PC-9 (cell line): ENCODE measurements around the gene PTPN6. TPM values are rescaled to one million over a fixed set of nuclear protein-coding genes. Genes with fewer than 3 reads are reported as not detected.

ENCODE experiments used
- BruUV-seq: library from RNA; stranded (reverse); fragments of 400-500 nt; replicated peaks from 2 replicates; lab custom pipeline; 2021; lab: Mats Ljungman, UMichigan
- CTCF ChIA-PET: fragments of 300-600 bp; sonication (Branson Sonifier 250); formaldehyde crosslinking; loops from one replicate; lab custom pipeline; 2022; ENCODE audit warnings: antibody characterized with exemption; lab: Charles Lee
- POLR2A ChIA-PET: fragments of 300-600 bp; sonication (Branson Sonifier 250); formaldehyde crosslinking; loops from one replicate; lab custom pipeline; 2022; ENCODE audit warnings: antibody characterized with exemption; ENCODE audit not compliant: unreplicated experiment; lab: Charles Lee
- DNase-seq, 2 experiments: peaks; one replicate each; pipeline versions ENCODE4 v3.0.0 to v3.0.0-alpha.2; 2015 to 2022; ENCODE audit warnings: mixed read lengths in 1 of 2
- H2AFZ ChIP-seq: fragments of 200-600 bp; sonication (generic); 2 replicates; pipeline ENCODE4 v1.8.1; 2017; ENCODE audit warnings: antibody characterized with exemption
- H3F3A ChIP-seq: fragments of 200-600 bp; sonication (generic); 2 replicates; pipeline ENCODE4 v1.8.1; 2017; ENCODE audit warnings: antibody characterized with exemption, mild to moderate bottlenecking, low read depth; ENCODE audit not compliant: insufficient read depth
- H3K27ac ChIP-seq: fragments of 200-600 bp; sonication (generic); 2 replicates; pipeline ENCODE4 v1.6.1; 2016; ENCODE audit warnings: mixed run types
- H3K27me3 ChIP-seq: fragments of 200-600 bp; sonication (generic); 2 replicates; pipeline ENCODE4 v1.6.1; 2016; ENCODE audit warnings: low read depth, mixed run types; ENCODE audit not compliant: insufficient read depth
- H3K36me3 ChIP-seq: fragments of 200-600 bp; sonication (generic); 2 replicates; pipeline ENCODE4 v1.6.1; 2016; ENCODE audit warnings: low read depth, mixed run types
- H3K4me1 ChIP-seq: fragments of 200-600 bp; sonication (generic); replicated peaks from 2 replicates; pipeline ENCODE4 v1.6.1; 2016; ENCODE audit warnings: mixed run types; ENCODE audit not compliant: insufficient read depth
- H3K4me2 ChIP-seq: fragments of 200-600 bp; sonication (generic); 2 replicates; pipeline ENCODE4 v1.6.1; 2017; ENCODE audit warnings: mixed run types
- H3K4me3 ChIP-seq: fragments of 200-600 bp; sonication (generic); 2 replicates; pipeline ENCODE4 v1.6.1; 2016; ENCODE audit warnings: mixed run types
- H3K79me2 ChIP-seq: fragments of 200-600 bp; sonication (generic); 2 replicates; pipeline ENCODE4 v1.6.1; 2017; ENCODE audit warnings: low read depth, mixed run types
- H3K9me2 ChIP-seq: fragments of 200-600 bp; sonication (generic); 2 replicates; pipeline ENCODE4 v1.8.1; 2017; ENCODE audit warnings: mild to moderate bottlenecking; ENCODE audit not compliant: insufficient read depth
- H3K9me3 ChIP-seq: fragments of 200-600 bp; sonication (generic); 2 replicates; pipeline ENCODE4 v1.8.1; 2016; ENCODE audit warnings: low read depth; ENCODE audit not compliant: insufficient read depth
- H4K20me1 ChIP-seq: fragments of 200-600 bp; sonication (generic); 2 replicates; pipeline ENCODE4 v1.8.1; 2017; ENCODE audit not compliant: insufficient read depth
- EZH2 ChIP-seq: fragments of 200-600 bp; sonication (generic); IDR thresholded peaks from 2 replicates; pipeline ENCODE4 v1.8.0; 2017; ENCODE audit warnings: antibody characterized with exemption, low read depth
- intact Hi-C: fragments of 100-400 bp; cut with micrococcal nuclease; formaldehyde crosslinking; loops from one replicate; pipeline ENCODE4 v1.10.0; 2022; ENCODE audit not compliant: unreplicated experiment
- total RNA-seq: library from RNA; stranded (reverse); gene quantifications from 2 replicates; pipeline ENCODE4 v1.2.3, GENCODE V29; 2021
- TF ChIP-seq, protein P1 (sequence below): fragments of 200-600 bp; sonication (generic); conservative IDR thresholded peaks from 2 replicates; pipeline ENCODE4 v1.6.1; 2017; ENCODE audit warnings: mixed run types, antibody characterized with exemption, mild to moderate bottlenecking, moderate library complexity

PTPN6 gene
- total RNA-seq, 1 experiment from 2014 or later = 92.7 TPM

DNA sequence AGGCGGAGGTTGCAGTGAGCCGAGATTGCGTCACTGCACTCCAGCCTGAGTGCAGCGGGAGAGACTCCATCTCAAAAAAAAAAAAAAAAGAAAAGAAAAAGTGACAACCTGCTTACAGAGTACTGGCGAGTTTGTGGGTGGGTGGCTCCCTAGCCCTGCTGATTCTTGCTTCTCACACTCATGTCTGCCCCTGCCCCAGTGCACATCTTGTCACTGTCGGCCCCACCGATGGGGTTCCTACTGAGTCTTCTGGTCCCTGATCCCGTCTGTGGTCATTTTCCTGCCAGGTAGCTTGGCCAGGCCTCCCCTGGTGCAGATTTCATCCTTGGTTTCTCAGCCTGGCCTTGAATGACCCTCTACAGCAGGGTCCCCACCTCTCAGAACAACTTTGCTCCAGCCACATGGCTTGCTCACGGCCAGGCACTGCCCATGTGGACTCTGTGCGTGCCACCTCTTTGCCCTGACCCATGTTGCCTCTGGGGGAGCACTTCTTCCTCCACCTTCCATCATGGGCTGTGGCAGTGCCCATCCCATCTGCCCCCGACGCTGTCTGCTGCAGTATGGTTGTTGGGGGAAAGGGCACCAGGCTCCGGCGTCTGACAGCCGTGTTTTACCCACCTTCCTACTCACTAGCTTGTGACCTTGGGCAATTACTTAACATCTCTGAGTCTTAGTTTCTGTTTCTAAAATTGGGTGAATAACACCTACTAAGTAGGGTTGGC is 2.1 kb upstream of the PTPN6 start:
- DNase-seq = no peak
- Histone ChIP-seq H3F3A (peaks cover 25% of the 10 kb centered on the region), H3K4me1 (peaks cover 20% of the 10 kb centered on the region), H3K27ac (no peak overlapping the region), H3K4me3 (no peak overlapping the region), H2AFZ (no peak overlapping the region), H4K20me1 (no peaks in the 10 kb centered on the region), H3K79me2 (peaks cover 28% of the 10 kb centered on the region; the same call in 1 of the 2 replicates), H3K9me3 (no peaks in the 10 kb centered on the region), H3K36me3 (no peaks in the 10 kb centered on the region), H3K4me2 (no peak overlapping the region), H3K27me3 (no peaks in the 10 kb centered on the region), H3K9me2 (no peaks in the 10 kb centered on the region)
- ChIA-PET CTCF (no interaction called here), POLR2A (no interaction called here)
- intact Hi-C loops = no loop called here
- BruUV-seq = no TSS peak
- TF ChIP-seq, protein P1, sequence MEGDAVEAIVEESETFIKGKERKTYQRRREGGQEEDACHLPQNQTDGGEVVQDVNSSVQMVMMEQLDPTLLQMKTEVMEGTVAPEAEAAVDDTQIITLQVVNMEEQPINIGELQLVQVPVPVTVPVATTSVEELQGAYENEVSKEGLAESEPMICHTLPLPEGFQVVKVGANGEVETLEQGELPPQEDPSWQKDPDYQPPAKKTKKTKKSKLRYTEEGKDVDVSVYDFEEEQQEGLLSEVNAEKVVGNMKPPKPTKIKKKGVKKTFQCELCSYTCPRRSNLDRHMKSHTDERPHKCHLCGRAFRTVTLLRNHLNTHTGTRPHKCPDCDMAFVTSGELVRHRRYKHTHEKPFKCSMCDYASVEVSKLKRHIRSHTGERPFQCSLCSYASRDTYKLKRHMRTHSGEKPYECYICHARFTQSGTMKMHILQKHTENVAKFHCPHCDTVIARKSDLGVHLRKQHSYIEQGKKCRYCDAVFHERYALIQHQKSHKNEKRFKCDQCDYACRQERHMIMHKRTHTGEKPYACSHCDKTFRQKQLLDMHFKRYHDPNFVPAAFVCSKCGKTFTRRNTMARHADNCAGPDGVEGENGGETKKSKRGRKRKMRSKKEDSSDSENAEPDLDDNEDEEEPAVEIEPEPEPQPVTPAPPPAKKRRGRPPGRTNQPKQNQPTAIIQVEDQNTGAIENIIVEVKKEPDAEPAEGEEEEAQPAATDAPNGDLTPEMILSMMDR = no peak
- no peak for TF ChIP-seq EZH2

DNA sequence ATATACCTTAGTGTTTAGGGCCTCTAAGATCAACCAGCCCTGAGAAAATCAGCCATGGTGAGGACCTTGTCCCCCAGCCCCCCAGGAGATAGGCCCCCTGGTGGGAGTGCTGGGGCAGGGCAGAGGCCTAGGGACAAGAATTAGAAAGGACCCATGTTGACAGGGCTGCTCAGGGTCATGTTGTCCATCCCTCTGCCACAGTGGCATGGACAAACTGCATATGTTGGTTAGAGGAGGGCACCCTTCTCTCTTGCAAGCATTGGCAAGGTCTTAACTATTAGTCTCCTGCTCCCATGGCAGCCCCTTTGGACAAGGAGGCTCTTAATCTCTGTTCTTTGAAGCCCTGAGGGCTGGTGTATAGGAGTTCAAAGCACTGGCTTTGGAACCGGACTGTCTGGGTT is 755 bp upstream of the PTPN6 start:
- no peak overlapping the region for H2AFZ ChIP-seq
- intact Hi-C loops = no loop called here
- H3F3A ChIP-seq = peaks cover 13% of the 10 kb centered on the region; the same call in 1 of the 2 replicates
- ChIA-PET CTCF (interaction anchor here (0.6 kb wide), 1 partner anchor 25 kb away, joined by 3 read pairs; no protein-coding TSS in a partner anchor), POLR2A (no interaction called here)
- no TSS peak for BruUV-seq
- no peak for DNase-seq
- no peaks in the 10 kb centered on the region for H3K27me3 ChIP-seq
- H3K79me2 ChIP-seq = peaks cover 22% of the 10 kb centered on the region; the same call in 1 of the 2 replicates
- no peaks in the 10 kb centered on the region for H4K20me1 ChIP-seq
- no peaks in the 10 kb centered on the region for H3K9me3 ChIP-seq
- H3K36me3 ChIP-seq = no peaks in the 10 kb centered on the region
- no peak overlapping the region for H3K4me2 ChIP-seq
- TF ChIP-seq, protein P1 = peak; percentile 48; the same call in 1 of the 2 replicates
- TF ChIP-seq EZH2 = no peak
- peaks cover 13% of the 10 kb centered on the region for H3K4me1 ChIP-seq
- H3K9me2 ChIP-seq = no peaks in the 10 kb centered on the region
- no peak overlapping the region for H3K27ac ChIP-seq
- H3K4me3 ChIP-seq = no peak overlapping the region

DNA sequence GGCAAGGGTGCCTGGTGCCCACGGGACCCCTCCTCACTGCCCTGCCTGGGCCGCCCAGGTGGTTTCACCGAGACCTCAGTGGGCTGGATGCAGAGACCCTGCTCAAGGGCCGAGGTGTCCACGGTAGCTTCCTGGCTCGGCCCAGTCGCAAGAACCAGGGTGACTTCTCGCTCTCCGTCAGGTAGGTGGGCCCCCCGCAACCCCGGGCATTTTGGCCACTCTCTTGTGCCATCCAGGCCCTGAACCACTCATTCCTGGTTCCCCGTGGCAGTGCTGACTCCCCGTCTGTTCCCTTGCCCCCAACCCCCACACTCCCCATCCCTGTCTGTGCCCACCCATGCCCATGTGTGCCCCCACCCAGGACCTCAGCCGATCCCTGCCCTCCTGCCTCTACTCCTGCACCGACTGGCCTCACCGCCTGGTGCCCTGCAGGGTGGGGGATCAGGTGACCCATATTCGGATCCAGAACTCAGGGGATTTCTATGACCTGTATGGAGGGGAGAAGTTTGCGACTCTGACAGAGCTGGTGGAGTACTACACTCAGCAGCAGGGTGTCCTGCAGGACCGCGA is 480 bp downstream of the PTPN6 start:
- Histone ChIP-seq H3K27me3 (no peaks in the 10 kb centered on the region), H3K9me2 (no peaks in the 10 kb centered on the region), H3F3A (peaks cover 8% of the 10 kb centered on the region; the same call in 1 of the 2 replicates), H3K27ac (no peak overlapping the region), H3K4me1 (peaks cover 7% of the 10 kb centered on the region), H4K20me1 (no peaks in the 10 kb centered on the region), H3K4me2 (no peak overlapping the region), H3K4me3 (no peak overlapping the region), H3K79me2 (peaks cover 17% of the 10 kb centered on the region; the same call in 1 of the 2 replicates), H3K9me3 (no peaks in the 10 kb centered on the region), H2AFZ (no peak overlapping the region), H3K36me3 (no peaks in the 10 kb centered on the region)
- POLR2A ChIA-PET = no interaction called here
- CTCF ChIA-PET = no interaction called here
- DNase-seq = no peak
- TF ChIP-seq, protein P1 = no peak
- no peak for TF ChIP-seq EZH2
- intact Hi-C loops = no loop called here
- BruUV-seq = no TSS peak
